Natural killer cell (primary cell): Measurements from ENCODE around the gene LY6G5B. TPM values are rescaled to one million over a fixed set of nuclear protein-coding genes. Genes with fewer than 3 reads are reported as not detected.

Experiments used
- ATAC-seq, 3 donors: fragments of 150-1000 bp in 2 of 3; fragments of 200-7000 bp in 1 of 3; cut with Tn5 transposase; 1 replicate in 1 of 3; 2 replicates in 2 of 3; pipeline ENCODE4 v1.10.0; 2021; ENCODE audit warnings: mild to moderate bottlenecking in 2 of 3, moderate library complexity in 2 of 3
- DNase-seq, 2 donors: peaks; one replicate each; pipeline versions ENCODE4 v3.0.0 to v3.0.0-alpha.2; 2013 to 2021; ENCODE audit warnings: mixed read lengths in 1 of 2
- H3K27ac ChIP-seq: one replicate; pipeline ENCODE4 v1.5.1; 2013; ENCODE audit warnings: mild to moderate bottlenecking, low read length
- H3K27me3 ChIP-seq: one replicate; pipeline ENCODE4 v1.6.1; 2013; ENCODE audit warnings: low read length; ENCODE audit not compliant: control insufficient read depth, insufficient read depth
- H3K36me3 ChIP-seq: one replicate; pipeline ENCODE4 v1.6.1; 2013; ENCODE audit warnings: low read length; ENCODE audit not compliant: control insufficient read depth, insufficient read depth
- H3K4me1 ChIP-seq: one replicate; pipeline ENCODE4 v1.6.1; 2013; ENCODE audit warnings: low read length; ENCODE audit not compliant: control insufficient read depth, insufficient read depth
- H3K4me3 ChIP-seq: one replicate; pipeline ENCODE4 v1.5.1; 2013; ENCODE audit warnings: low read length
- H3K9me3 ChIP-seq: one replicate; pipeline ENCODE4 v1.6.1; 2013; ENCODE audit warnings: low read length; ENCODE audit not compliant: control insufficient read depth, insufficient read depth
- H3K27ac Mint-ChIP-seq, 2 donors: one replicate each; pipeline ENCODE4 v1.8.0; 2022; ENCODE audit warnings: mild to moderate bottlenecking in 2 of 2, mixed read lengths in 2 of 2, moderate library complexity in 1 of 2
- H3K27me3 Mint-ChIP-seq, 2 donors: one replicate each; pipeline ENCODE4 v1.8.0; 2022; ENCODE audit warnings: low read depth in 2 of 2, mixed read lengths in 2 of 2
- H3K36me3 Mint-ChIP-seq: one replicate; pipeline ENCODE4 v1.8.0; 2022; ENCODE audit warnings: mixed read lengths
- H3K4me1 Mint-ChIP-seq, 2 donors: one replicate each; pipeline ENCODE4 v1.8.0; 2022; ENCODE audit warnings: mixed read lengths in 2 of 2
- H3K4me3 Mint-ChIP-seq: one replicate; pipeline ENCODE4 v1.8.0; 2022; ENCODE audit warnings: mild to moderate bottlenecking, moderate library complexity, mixed read lengths
- H3K9me3 Mint-ChIP-seq, 2 donors: one replicate each; pipeline ENCODE4 v1.8.0; 2022; ENCODE audit warnings: mixed read lengths in 2 of 2
- WGBS: methylation state at CpG from one replicate; pipeline ENCODE4 v1.1.7; 2013; ENCODE audit warnings: missing lambda C conversion rate; ENCODE audit not compliant: insufficient coverage; 5-methylcytosine and 5-hydroxymethylcytosine counted together
- intact Hi-C: fragments of 100-400 bp; cut with micrococcal nuclease; formaldehyde crosslinking; loops from one replicate; pipeline ENCODE4 v1.14.2; 2022
- total RNA-seq, 4 donors: library from RNA; stranded (reverse); fragments of 120-200 nt in 1 of 4; gene quantifications; one replicate each; pipeline versions ENCODE4 v1.2.3 to v1.2.4, GENCODE V29; 2013 to 2022
- TF ChIP-seq, protein P1 (sequence below): fragments of 200-600 bp; IDR thresholded peaks from one replicate; pipeline ENCODE4 v1.8.0; 2022; ENCODE audit warnings: antibody characterized with exemption

Gene LY6G5B
- total RNA-seq, 3 donors from 2014 or later (not counting 1 experiment from before 2014, with no cell fraction given): 39.9 to 50.0 (median 46.0) TPM

DNA sequence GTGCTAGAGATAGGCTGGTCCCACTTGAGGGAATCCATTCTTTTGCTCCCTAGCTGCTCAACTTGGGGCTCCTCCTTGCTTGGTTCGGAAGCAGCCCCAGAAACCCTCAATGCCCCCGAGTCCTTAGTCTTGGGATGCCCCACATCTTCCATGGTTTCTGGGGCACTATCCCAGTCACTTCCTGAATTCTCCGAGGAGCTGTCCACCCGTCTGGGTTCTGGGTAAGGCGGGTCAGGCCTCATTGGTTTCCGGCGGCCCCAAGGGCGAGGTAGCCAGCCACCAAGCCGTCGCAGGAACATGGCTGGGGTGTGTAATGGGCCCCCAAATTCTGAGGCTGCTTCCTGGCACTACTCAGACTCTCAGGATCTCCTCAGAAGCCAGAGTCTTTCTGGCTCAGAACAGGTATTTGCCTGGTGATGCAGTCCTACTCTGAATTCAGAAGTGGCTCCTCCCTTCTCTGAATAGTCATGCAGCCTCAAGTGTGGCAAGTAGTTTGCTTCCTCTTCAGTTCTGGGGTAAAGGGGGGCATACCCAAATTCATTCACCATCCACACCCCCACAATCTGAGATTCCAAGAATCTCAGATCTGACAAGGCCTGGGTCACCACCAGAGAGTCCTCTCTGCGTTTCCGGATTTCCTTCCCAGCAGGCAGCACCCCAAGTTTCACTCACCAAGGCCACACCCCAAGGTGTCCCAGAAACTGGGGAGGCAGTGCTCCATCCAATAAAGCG, 10.0 kb upstream of the LY6G5B start:
- Histone ChIP-seq H3K9me3 (no peaks in the 10 kb centered on the region), H3K4me3 (peak overlapping the region; percentile 88), H3K4me1 (peaks cover 69% of the 10 kb centered on the region), H3K27ac (peak overlapping the region; percentile 79), H3K27me3 (no peaks in the 10 kb centered on the region), H3K36me3 (peaks cover 21% of the 10 kb centered on the region)
- DNase-seq (peak in 1 of 2 donors; percentile 58), ATAC-seq (peak; percentile 9 to 55 (median 24))
- no peaks in the 10 kb centered on the region for H3K36me3 Mint-ChIP-seq
- peaks cover 53 to 75% of the 10 kb centered on the region in 2 donors for H3K4me1 Mint-ChIP-seq
- WGBS: 32% methylated on average over 13 of the region's 13 CpGs
- H3K4me3 Mint-ChIP-seq: peak overlapping the region; percentile 90
- TF ChIP-seq, protein P1, sequence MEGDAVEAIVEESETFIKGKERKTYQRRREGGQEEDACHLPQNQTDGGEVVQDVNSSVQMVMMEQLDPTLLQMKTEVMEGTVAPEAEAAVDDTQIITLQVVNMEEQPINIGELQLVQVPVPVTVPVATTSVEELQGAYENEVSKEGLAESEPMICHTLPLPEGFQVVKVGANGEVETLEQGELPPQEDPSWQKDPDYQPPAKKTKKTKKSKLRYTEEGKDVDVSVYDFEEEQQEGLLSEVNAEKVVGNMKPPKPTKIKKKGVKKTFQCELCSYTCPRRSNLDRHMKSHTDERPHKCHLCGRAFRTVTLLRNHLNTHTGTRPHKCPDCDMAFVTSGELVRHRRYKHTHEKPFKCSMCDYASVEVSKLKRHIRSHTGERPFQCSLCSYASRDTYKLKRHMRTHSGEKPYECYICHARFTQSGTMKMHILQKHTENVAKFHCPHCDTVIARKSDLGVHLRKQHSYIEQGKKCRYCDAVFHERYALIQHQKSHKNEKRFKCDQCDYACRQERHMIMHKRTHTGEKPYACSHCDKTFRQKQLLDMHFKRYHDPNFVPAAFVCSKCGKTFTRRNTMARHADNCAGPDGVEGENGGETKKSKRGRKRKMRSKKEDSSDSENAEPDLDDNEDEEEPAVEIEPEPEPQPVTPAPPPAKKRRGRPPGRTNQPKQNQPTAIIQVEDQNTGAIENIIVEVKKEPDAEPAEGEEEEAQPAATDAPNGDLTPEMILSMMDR: no peak
- no peaks in the 10 kb centered on the region for H3K9me3 Mint-ChIP-seq
- intact Hi-C loops: loop anchor here (1.0 to 10.0 kb wide), 3 partner anchors 8 to 515 kb away; partner anchors contain the start of genes AGPAT1, BAG6 and RNF5
- H3K27ac Mint-ChIP-seq: peak overlapping the region; percentile 83 to 89
- H3K27me3 Mint-ChIP-seq: no peaks in the 10 kb centered on the region

DNA sequence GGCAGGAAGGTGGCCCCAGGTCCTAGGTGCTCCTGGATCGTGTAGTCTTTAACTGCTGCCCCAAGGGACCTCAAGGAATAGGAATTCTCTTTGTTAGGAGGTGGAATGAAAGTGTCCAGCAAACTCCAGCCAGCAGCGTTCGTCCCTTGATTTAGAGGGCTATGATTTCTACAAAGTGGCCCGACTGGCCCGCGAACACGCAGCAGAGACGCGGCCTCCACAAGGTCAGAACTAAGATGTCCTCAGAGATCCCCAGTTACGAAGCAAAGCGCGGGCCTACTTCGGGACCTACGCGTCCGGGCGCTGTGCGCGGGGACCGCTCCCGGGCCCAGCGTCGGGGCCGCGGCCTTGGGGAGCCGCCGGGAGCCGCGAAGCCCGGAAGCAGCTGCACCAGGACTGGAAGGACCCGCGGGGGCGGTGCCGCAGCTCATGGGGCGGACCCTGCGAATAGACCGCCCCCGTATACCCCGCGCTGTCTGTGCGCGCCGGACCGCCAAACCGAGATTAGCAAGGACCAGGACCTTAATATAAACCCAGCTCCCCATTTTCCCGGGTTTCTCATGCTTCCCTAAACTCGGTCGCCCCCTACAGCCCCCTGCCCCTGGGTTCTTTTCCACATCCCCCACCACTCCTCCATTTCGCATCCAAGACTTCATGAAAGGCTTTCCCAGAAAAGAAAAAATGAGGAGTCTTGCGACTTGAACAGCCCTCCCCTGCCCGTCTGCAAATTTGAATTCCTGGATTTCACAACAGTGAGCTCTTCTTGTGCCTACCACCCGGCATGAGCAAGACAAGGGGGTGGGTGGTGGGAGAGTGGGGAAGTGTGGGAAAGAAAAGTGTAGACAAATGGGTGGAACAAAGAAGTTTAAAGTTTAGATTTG, 9.2 kb upstream of the LY6G5B start, which contains the start of gene C6orf47:
C6orf47 (minus strand) TSS at position 398 of the 881 bp plus-strand sequence. CDS start 831 bp downstream, outside the sequence.
- H3K4me3 Mint-ChIP-seq: peak within 1 kb of the TSS; percentile 90
- H3K4me3 ChIP-seq: peak within 1 kb of the TSS; percentile 88
- intact Hi-C loops: loop anchor here (1.0 to 10.0 kb wide), 3 partner anchors 8 to 514 kb away; partner anchors contain the start of genes AGPAT1, BAG6 and RNF5
- peaks cover 21% of the 10 kb centered on the region for H3K36me3 ChIP-seq
- peak within 1 kb of the TSS; percentile 83 to 89 for H3K27ac Mint-ChIP-seq
- peak within 1 kb of the TSS; percentile 79 for H3K27ac ChIP-seq
- H3K4me1 Mint-ChIP-seq: peaks cover 50 to 73% of the 10 kb centered on the region in 2 donors
- ATAC-seq: peak; percentile 69 to 80 (median 73)
- H3K27me3 ChIP-seq: no peaks in the 10 kb centered on the region
- H3K9me3 ChIP-seq: no peaks in the 10 kb centered on the region
- no peaks in the 10 kb centered on the region for H3K36me3 Mint-ChIP-seq
- peaks cover 69% of the 10 kb centered on the region for H3K4me1 ChIP-seq
- H3K9me3 Mint-ChIP-seq: no peaks in the 10 kb centered on the region
- DNase-seq: peak; percentile 75 to 86
- WGBS: under 1% methylated on average over 52 of the region's 52 CpGs
- TF ChIP-seq, protein P1: no peak
- H3K27me3 Mint-ChIP-seq: no peaks in the 10 kb centered on the region

DNA sequence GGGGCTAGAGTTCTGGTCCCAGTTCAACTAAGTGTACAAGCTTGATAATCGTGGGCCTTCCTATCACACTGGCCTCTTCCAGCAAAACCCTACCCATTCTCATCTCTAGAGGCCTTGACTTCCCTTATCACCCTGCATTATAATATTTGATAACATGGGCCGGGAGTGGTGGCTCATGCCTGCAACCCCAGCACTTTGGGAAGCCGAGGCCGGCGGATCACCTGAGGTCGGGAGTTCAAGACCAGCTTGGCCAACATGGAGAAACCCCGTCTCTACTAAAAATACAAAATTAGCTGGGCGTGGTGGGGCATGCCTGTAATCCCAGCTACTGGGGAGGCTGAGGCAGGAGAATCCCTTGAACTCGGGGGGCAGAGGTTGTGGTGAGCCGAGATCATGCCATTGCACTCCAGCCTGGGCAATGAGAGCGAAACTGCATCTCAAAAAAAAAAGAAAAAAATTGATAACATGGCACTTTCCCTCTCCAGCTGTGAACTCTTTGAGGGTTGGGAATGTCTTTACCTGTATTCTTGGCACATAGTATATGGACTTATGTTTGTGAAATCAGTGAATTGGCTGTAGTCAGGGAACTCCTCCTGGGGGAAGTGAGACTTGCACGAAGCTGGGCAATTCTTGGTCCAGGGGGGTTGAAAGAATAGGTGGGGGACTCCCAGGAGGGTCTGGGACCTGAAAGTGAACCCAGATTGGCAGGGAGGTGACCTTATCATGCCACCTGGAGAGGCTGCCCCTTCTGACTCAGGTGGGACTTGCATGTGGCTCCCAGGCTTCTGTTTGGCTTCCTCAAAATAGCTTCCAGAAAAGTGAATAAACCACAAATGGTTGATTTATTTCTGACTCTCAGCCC, 8.3 kb upstream of the LY6G5B start:
- H3K36me3 ChIP-seq: peaks cover 21% of the 10 kb centered on the region
- Mint-ChIP-seq H3K9me3 (no peaks in the 10 kb centered on the region), H3K4me3 (peak overlapping the region; percentile 90), H3K27me3 (no peaks in the 10 kb centered on the region), H3K27ac (peak overlapping the region; percentile 83 to 89), H3K36me3 (no peaks in the 10 kb centered on the region), H3K4me1 (peaks cover 58 to 75% of the 10 kb centered on the region in 2 donors)
- 96% methylated on average over 12 of the region's 12 CpGs for WGBS
- peak overlapping the region; percentile 88 for H3K4me3 ChIP-seq
- DNase-seq (no peak), ATAC-seq (no peak)
- TF ChIP-seq, protein P1: no peak
- intact Hi-C loops: loop anchor here (5.0 to 10.0 kb wide), 2 partner anchors 104 to 513 kb away; partner anchors contain the start of genes AGPAT1 and RNF5
- H3K9me3 ChIP-seq: no peaks in the 10 kb centered on the region
- H3K27ac ChIP-seq: peak overlapping the region; percentile 69
- peaks cover 72% of the 10 kb centered on the region for H3K4me1 ChIP-seq
- no peaks in the 10 kb centered on the region for H3K27me3 ChIP-seq
